Fibroblast of upper back skin (primary cell): ENCODE results near the gene TNS1.

Experiments
- DNase-seq: peaks from one replicate; pipeline ENCODE4 v3.0.0-alpha.2; 2013

The TNS1 gene

GRCh38 chr2:217804791-217805667 is 197.8 kb downstream of the TNS1 start:
- peak; percentile 35 for DNase-seq

GRCh38 chr2:217804338-217804737 is 198.5 kb downstream of the TNS1 start:
- DNase-seq, result no peak

DNA sequence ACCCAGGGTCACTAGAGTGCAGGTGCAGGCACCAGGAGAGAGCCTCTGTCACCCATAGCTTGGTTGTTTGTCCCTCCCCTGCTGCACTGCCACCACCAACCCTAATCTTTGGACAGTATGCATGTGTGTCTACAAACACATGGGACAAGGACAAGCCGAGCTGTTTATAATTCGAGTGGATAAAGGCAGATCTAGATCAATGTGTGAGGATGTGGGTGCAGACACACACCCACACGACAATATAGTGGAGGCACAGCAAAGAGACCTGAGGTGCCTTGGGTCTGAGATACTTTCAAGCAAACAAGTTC is 199.2 kb downstream of the TNS1 start:
- DNase-seq, result no peak

- no peak for DNase-seq
Observed at GRCh38 chr2:217802876-217803652, 199.7 kb downstream of the TNS1 start.

DNA sequence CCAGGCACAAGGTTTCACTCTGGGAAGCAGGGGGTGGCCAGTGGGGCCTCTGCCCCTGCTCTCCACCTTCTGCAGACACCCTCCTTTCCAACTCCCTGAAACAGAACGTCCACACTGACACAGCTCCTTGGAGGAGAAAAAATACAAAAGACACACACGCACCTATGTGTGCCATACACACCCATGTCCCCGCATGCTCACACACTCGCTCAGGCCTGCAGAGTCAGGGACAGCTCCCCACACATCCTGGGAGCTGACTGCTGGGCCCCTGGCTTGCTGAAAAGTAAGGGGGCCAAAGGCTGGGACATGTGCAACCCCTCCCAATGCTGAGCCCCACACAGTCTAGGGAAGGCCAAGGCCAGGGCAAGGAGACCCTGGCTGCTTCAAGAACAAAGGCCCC is 200.5 kb downstream of the TNS1 start:
- no peak for DNase-seq

DNA sequence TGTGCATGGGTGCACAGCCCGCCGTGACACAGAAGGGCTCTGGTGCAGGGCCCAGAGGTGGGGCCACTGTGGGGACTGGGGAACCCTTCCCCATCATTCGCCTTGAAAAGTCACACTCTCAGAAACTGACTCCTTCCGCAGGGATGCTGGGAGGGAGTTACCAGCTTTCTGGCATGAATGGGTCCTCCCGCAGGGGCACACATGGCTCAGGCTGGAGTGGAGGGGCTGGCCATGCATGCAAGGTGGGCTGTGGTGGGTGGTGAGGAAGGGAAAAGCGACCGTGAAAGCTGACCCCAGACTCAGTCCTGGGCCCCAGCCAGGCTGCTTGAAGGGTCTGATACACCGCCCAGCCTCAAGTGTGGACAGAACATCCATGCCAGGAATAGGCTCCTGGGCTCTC is 201.1 kb downstream of the TNS1 start:
- no peak for DNase-seq

DNA sequence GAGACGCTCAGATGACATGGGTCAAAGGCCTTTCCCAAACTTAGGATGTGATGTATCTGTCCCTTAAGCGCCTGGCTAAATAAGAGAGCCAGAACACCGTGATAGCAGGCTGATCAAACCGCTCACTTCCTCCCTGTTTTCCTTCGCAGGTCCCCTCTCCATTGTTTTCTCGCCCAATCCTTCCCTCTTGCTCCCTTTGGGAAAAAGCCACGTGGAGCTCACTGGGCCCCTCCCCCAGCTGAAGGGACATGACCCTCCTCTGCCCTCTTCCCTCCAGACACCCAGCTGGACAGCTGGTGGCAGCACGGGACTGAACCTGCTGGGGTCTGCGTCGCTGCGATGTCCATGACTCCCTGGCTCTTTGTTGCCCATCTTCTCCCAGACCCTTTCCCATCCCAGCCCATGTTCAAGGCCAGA is 201.7 kb downstream of the TNS1 start:
- DNase-seq, result no peak

- no peak for DNase-seq
Observed at GRCh38 chr2:217800433-217801114, 202.2 kb downstream of the TNS1 start.

DNA sequence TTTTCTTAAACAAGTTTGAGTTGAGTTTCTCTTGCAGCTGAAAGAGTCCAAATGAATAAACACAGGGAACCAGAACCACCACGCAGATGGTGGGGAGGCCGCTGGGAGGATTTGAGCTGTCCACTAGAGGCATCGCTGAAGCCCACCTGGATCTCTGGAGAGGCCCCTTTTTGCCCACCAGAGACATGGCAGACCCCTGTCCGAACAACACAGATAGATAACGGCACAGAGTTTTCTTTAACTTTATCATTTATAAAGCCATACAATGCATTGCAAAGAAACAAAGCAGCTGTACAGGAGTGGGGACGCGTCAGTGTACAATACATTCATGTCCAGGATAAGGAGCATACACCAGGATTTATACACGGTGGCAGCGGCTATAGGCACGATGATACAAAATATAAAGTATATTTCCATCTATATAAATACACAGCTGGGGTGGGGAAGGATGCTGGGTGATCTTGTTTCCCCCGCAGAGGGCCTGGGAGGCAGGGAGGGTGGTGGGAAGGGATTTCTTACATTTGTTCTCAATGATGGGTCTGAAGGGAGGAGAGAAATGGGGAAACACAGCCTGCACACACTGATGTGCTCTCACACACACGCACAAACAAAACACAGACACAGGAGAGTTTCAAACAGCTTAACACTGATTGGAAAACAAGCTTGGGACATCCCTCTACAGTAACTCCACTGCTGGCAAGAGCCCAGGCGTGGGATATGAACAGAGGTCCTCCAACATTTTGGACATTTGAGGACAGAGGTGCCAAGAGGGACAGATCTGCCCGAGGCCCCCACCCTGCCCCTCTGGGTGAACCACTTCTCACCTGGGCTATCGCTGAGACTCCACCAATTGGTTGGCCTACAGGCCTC is 203.0 kb downstream of the TNS1 start:
- DNase-seq, result no peak

- no peak for DNase-seq
Observed at GRCh38 chr2:217798743-217799562, 203.8 kb downstream of the TNS1 start.

DNA sequence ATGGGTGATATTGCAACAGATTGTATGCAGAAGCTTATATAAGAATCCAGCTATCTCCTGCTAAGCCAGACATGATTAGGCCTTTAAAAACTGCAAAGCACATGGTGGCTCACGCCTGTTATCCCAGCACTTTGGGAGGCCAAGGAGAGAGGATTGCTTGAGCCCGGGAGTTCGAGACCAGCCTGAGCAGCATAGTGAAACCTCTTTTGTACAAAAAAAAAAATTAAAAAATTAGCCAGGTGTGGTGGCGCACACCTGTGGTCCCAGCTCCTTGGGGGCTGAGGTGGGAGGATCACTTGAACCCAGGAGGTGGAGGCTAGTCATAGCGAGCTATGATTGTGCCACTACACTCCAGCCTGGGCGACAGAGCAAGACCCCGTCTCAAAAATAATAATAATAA is 204.6 kb downstream of the TNS1 start:
- DNase-seq, result no peak

DNA sequence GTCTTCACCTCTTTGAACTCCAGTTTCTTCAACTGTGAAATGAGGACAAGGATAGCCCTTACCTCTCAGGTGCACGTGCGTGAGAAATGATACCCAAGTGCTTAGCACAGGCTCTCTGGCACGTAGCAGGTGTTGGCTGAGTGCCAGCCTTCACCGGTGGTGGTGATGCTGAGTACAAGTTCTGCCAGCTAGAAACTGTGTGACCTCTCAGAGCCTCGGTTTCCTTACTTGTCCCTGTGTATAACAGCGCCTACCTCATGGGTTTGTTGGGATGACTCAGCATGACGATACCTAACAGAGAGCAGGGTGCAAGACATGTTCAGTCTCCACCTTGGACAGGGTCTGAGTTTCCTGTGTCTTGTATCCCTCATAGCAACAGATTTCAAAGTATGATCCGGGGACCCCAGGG is 205.1 kb downstream of the TNS1 start:
- no peak for DNase-seq

DNA sequence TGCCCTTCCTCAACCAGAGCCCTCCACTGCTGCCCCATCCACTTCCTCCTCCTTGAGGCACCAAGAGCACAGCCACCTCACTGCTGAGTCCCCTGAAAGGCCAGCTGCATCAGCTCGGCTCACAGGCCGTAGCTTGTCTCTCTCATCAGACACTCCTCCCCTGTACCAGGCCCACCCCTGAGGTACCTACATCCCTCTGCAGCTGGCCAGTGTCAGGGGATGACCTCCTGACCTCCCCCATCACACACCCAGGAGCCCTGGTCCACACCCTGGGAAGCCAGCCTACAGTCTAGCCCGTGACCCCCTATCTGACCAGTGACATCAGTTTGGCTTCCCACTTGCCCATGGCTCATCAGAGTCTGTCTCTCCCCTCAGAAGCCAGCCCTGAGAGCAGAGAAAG is 205.6 kb downstream of the TNS1 start:
- DNase-seq, result no peak

- DNase-seq, result peak; percentile 50
Observed at GRCh38 chr2:217795706-217796465, 206.9 kb downstream of the TNS1 start.

GRCh38 chr2:217795067-217795466 is 207.7 kb downstream of the TNS1 start:
- no peak for DNase-seq

DNA sequence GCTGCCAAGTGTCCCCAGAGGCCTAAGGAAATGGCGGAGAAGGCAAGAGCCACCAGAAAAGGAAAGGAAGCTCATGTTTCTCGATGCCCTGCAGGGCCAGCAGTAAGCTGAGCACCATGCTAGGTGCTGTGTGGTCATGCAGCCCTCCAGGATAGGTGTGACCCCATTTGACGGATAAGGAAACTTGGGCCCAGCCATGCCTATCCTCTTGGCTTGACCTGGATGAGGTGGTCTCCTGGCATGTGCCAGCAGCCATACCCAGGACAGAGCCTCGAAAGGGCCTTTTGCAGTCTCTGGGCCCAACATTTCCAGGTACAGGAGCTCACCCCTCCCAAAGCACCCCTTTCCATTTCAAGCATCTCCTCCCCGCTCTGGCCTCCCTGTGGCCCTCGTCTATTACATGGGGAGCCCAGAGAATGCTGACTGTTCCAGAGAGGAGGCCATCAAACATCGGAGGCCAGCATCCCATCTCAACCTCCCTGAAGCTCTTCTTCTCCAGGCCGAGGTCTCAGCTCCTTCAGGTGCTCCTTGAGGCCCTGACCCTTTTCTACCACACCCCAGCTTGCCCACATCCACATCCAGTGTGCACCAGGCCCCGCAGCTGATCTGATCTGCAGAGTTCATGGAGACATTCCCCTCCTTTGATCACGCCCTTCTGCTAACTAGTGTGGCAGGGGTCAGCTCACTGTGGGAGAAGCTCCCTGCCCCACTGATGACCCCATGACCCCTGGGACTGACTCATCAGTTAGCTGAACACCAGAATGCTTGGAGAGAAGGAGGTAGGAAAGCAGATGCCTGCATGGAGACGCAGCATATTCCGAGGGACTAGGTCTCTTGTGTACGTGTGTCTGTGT is 208.4 kb downstream of the TNS1 start:
- no peak for DNase-seq

GRCh38 chr2:217793566-217794132 is 209.1 kb downstream of the TNS1 start:
- DNase-seq, result no peak

GRCh38 chr2:217792626-217793527 is 209.9 kb downstream of the TNS1 start:
- peak; percentile 31 for DNase-seq

- DNase-seq, result no peak
Observed at GRCh38 chr2:217791551-217791950, 211.2 kb downstream of the TNS1 start.
